Vagina (tissue), 2 donors: Measurements from ENCODE around the gene NPAS3. TPM values are rescaled to one million over a fixed set of nuclear protein-coding genes. Genes with fewer than 3 reads are reported as not detected.

ENCODE experiments used
- DNase-seq, 2 donors: peaks; one replicate each; pipeline ENCODE4 v3.0.0-alpha.2; 2017; ENCODE audit errors: extremely low spot score in 2 of 2
- H3K27ac ChIP-seq: fragments of 200-600 bp; sonication (generic); one replicate; pipeline ENCODE4 v1.5.1; 2019
- H3K27me3 ChIP-seq: fragments of 200-600 bp; sonication (generic); one replicate; pipeline ENCODE4 v1.5.1; 2019
- H3K36me3 ChIP-seq, 2 donors: fragments of 200-600 bp; sonication (generic); one replicate each; pipeline ENCODE4 v1.5.1; 2017 to 2019
- H3K4me1 ChIP-seq: fragments of 200-600 bp; sonication (generic); one replicate; pipeline ENCODE4 v1.5.1; 2019
- H3K4me3 ChIP-seq, 2 donors: fragments of 200-600 bp; sonication (generic); 1 replicate in 1 of 2; 2 replicates in 1 of 2; pipeline ENCODE4 v1.5.1; 2016 to 2019
- H3K9me3 ChIP-seq: fragments of 200-600 bp; sonication (generic); one replicate; pipeline ENCODE4 v1.5.1; 2019
- CTCF ChIP-seq, 3 experiments: fragments of 450-650 bp in 2 of 3; fragments of 200-600 bp in 1 of 3; sonication (generic) in 1 of 3; IDR thresholded peaks; one replicate each; pipeline ENCODE4 v1.5.1; 2017 to 2019; ENCODE audit warnings: antibody characterized with exemption in 3 of 3, mild to moderate bottlenecking in 2 of 3, moderate library complexity in 2 of 3
- POLR2A ChIP-seq, 2 donors: fragments of 450-650 bp; IDR thresholded peaks; one replicate each; pipeline ENCODE4 v1.6.1; 2017; ENCODE audit warnings: antibody characterized with exemption in 2 of 2, mild to moderate bottlenecking in 2 of 2, moderate library complexity in 2 of 2
- POLR2AphosphoS5 ChIP-seq, 2 donors: sonication (generic); formaldehyde crosslinking; IDR thresholded peaks; one replicate each; pipeline ENCODE4 v1.9.0; 2017; ENCODE audit warnings: antibody characterized with exemption in 2 of 2, mild to moderate bottlenecking in 2 of 2, low read depth in 1 of 2; ENCODE audit not compliant: insufficient read depth in 1 of 2
- intact Hi-C: fragments of 100-400 bp; cut with DNase I; formaldehyde crosslinking; loops from one replicate; pipeline ENCODE4 v1.15.1; 2023
- total RNA-seq: library from RNA; depleted of rRNA; stranded (reverse); fragments of >200 nt; gene quantifications from one replicate; pipeline ENCODE4 v1.2.3, GENCODE V29; 2016

NPAS3 gene
- total RNA-seq, 1 donor from 2014 or later = 1.2 TPM

- H3K4me3 ChIP-seq = no peak overlapping the region
- no peaks in the 10 kb centered on the region for H3K27me3 ChIP-seq
- H3K4me1 ChIP-seq = no peaks in the 10 kb centered on the region
- no peak for TF ChIP-seq POLR2A (IDR thresholded peaks at IDR 0.05)
- no peak for TF ChIP-seq CTCF (IDR thresholded peaks at IDR 0.05)
- TF ChIP-seq POLR2AphosphoS5 (IDR thresholded peaks at IDR 0.05; ENCODE audit: insufficient read depth in 1 of 2, low read depth in 1 of 2) = no peak
- H3K36me3 ChIP-seq = no peaks in the 10 kb centered on the region
- no peaks in the 10 kb centered on the region for H3K9me3 ChIP-seq
- intact Hi-C loops = no loop called here
- DNase-seq = no peak
- no peak overlapping the region for H3K27ac ChIP-seq
These were observed 341.2 kb downstream of the NPAS3 start for GRCh38 chr14:33279865-33280264.

- no peaks in the 10 kb centered on the region for H3K4me1 ChIP-seq
- no peaks in the 10 kb centered on the region for H3K9me3 ChIP-seq
- H3K4me3 ChIP-seq = no peak overlapping the region
- H3K36me3 ChIP-seq = no peaks in the 10 kb centered on the region
- H3K27me3 ChIP-seq = no peaks in the 10 kb centered on the region
- intact Hi-C loops = no loop called here
- H3K27ac ChIP-seq = no peak overlapping the region
- TF ChIP-seq CTCF (IDR thresholded peaks at IDR 0.05) (no peak), POLR2AphosphoS5 (IDR thresholded peaks at IDR 0.05; ENCODE audit: insufficient read depth in 1 of 2, low read depth in 1 of 2) (no peak), POLR2A (IDR thresholded peaks at IDR 0.05) (no peak)
- no peak for DNase-seq
These were observed 342.0 kb downstream of the NPAS3 start for GRCh38 chr14:33280646-33281045.

DNA sequence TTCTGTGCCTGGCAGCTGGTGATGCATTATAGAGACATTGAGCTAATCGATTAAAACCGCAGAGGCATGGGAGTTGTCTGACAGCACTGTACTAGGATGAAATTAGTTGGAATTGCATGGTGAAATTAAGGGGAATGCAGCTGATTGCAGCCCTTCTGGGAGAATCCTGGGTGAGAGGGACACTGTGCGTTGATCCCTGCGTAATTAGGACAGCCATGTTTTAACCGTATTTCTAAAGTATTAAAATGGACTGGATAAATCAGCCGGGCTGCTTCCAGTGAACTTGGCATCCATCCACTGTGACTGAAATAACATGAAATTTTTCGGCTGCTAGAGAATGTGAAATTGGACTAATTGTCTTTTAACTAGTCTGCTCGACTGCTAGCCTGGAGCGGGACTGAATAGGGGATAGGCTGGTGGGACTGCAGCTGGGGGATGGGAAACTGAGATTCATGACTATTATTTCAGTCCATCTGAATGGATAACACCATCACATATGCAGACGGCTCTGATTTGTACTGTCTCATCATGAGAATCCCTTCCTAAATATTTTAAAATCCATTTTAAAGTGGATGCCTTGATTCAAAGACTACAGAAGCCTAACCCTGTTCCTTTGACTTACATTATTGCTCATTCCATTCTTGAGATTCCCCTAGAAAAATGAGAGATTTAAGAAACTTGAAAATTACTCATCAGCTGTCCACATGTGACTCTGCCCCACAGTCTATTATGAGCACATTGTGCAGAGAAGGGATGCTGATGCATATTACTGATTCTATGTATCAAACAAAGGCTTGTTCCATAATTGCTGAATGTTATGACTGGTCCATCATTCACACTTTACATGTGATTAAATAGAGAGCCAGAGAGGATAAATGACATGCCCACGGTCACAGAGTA, 343.9 kb downstream of the NPAS3 start:
- no peak overlapping the region for H3K27ac ChIP-seq
- no peak for DNase-seq
- H3K4me1 ChIP-seq = no peaks in the 10 kb centered on the region
- H3K36me3 ChIP-seq = no peaks in the 10 kb centered on the region
- intact Hi-C loops = no loop called here
- H3K27me3 ChIP-seq = no peaks in the 10 kb centered on the region
- no peaks in the 10 kb centered on the region for H3K9me3 ChIP-seq
- no peak overlapping the region for H3K4me3 ChIP-seq
- TF ChIP-seq POLR2A (IDR thresholded peaks at IDR 0.05) = no peak
- no peak for TF ChIP-seq CTCF (IDR thresholded peaks at IDR 0.05)
- no peak for TF ChIP-seq POLR2AphosphoS5 (IDR thresholded peaks at IDR 0.05; ENCODE audit: insufficient read depth in 1 of 2, low read depth in 1 of 2)

- intact Hi-C loops = no loop called here
- no peak for TF ChIP-seq CTCF (IDR thresholded peaks at IDR 0.05)
- TF ChIP-seq POLR2AphosphoS5 (IDR thresholded peaks at IDR 0.05; ENCODE audit: insufficient read depth in 1 of 2, low read depth in 1 of 2) = no peak
- no peak for TF ChIP-seq POLR2A (IDR thresholded peaks at IDR 0.05)
- no peak for DNase-seq
- Histone ChIP-seq H3K27ac (no peak overlapping the region), H3K36me3 (no peaks in the 10 kb centered on the region), H3K4me3 (no peak overlapping the region), H3K27me3 (no peaks in the 10 kb centered on the region), H3K4me1 (no peaks in the 10 kb centered on the region), H3K9me3 (no peaks in the 10 kb centered on the region)
These were observed 347.4 kb downstream of the NPAS3 start for GRCh38 chr14:33285902-33286700.
